GM23338 (cell line): Measurements from ENCODE around the gene NT5C1A. TPM values are rescaled to one million over a fixed set of nuclear protein-coding genes. Genes with fewer than 3 reads are reported as not detected.
A peak's percentile ranks its signal among the peaks of the same experiment; 100 is the strongest.

Experiments
- ATAC-seq: fragments of 200-7000 bp; cut with Tn5 transposase; 3 replicates; pipeline ENCODE4 v1.9.1; 2020
- DNase-seq: peaks from one replicate; pipeline ENCODE4 v3.0.0-alpha.2; 2015; ENCODE audit warnings: low spot score
- H2AFZ ChIP-seq: fragments of 200-600 bp; sonication (generic); 2 replicates; pipeline ENCODE4 v1.8.0; 2016; ENCODE audit warnings: antibody characterized with exemption, mild to moderate bottlenecking, moderate library complexity
- H3F3A ChIP-seq: fragments of 200-600 bp; sonication (generic); replicated peaks from 2 replicates; pipeline ENCODE4 v1.8.0; 2017; ENCODE audit warnings: antibody characterized with exemption, mixed run types, low read depth
- H3K27ac ChIP-seq: fragments of 200-600 bp; sonication (generic); 2 replicates; pipeline ENCODE4 v1.6.1; 2016; ENCODE audit warnings: low read depth
- H3K27me3 ChIP-seq: fragments of 200-600 bp; sonication (generic); 2 replicates; pipeline ENCODE4 v1.8.0; 2016; ENCODE audit warnings: mild to moderate bottlenecking, mixed run types, moderate library complexity; ENCODE audit not compliant: insufficient read depth
- H3K36me3 ChIP-seq: fragments of 200-600 bp; sonication (generic); 2 replicates; pipeline ENCODE4 v1.8.0; 2016; ENCODE audit warnings: mild to moderate bottlenecking; ENCODE audit not compliant: insufficient read depth
- H3K4me1 ChIP-seq: fragments of 200-600 bp; sonication (generic); 2 replicates; pipeline ENCODE4 v1.8.0; 2016; ENCODE audit warnings: mild to moderate bottlenecking, moderate library complexity; ENCODE audit not compliant: insufficient read depth
- H3K4me2 ChIP-seq: fragments of 200-600 bp; sonication (generic); 2 replicates; pipeline ENCODE4 v1.7.1; 2017; ENCODE audit warnings: mixed run types
- H3K4me3 ChIP-seq: fragments of 200-600 bp; sonication (generic); 2 replicates; pipeline ENCODE4 v1.6.1; 2016; ENCODE audit warnings: mixed run types
- H3K79me2 ChIP-seq: fragments of 200-600 bp; sonication (generic); replicated peaks from 2 replicates; pipeline ENCODE4 v1.8.0; 2017; ENCODE audit warnings: mild to moderate bottlenecking; ENCODE audit not compliant: insufficient read depth
- H3K9me2 ChIP-seq: fragments of 200-600 bp; sonication (generic); 2 replicates; pipeline ENCODE4 v1.8.0; 2017; ENCODE audit not compliant: insufficient read depth
- H4K20me1 ChIP-seq: fragments of 200-600 bp; sonication (generic); replicated peaks from 2 replicates; pipeline ENCODE4 v1.8.0; 2017; ENCODE audit warnings: mild to moderate bottlenecking; ENCODE audit not compliant: insufficient read depth
- H3K27ac Mint-ChIP-seq: 2 replicates; pipeline ENCODE4 v1.8.0; 2020; ENCODE audit warnings: inconsistent platforms, mild to moderate bottlenecking, moderate library complexity, mixed read lengths
- H3K27me3 Mint-ChIP-seq: 3 replicates; pipeline ENCODE4 v1.8.0; 2022; ENCODE audit warnings: low read depth, mild to moderate bottlenecking, moderate library complexity, mixed read lengths, inconsistent platforms; ENCODE audit not compliant: insufficient read depth, poor library complexity
- H3K36me3 Mint-ChIP-seq: 3 replicates; pipeline ENCODE4 v1.8.0; 2021; ENCODE audit warnings: low read depth, mild to moderate bottlenecking, inconsistent platforms, moderate library complexity, mixed read lengths
- H3K4me1 Mint-ChIP-seq: 3 replicates; pipeline ENCODE4 v1.8.0; 2020; ENCODE audit warnings: mild to moderate bottlenecking, inconsistent platforms, mixed read lengths
- H3K4me3 Mint-ChIP-seq: 3 replicates; pipeline ENCODE4 v1.8.0; 2021; ENCODE audit warnings: moderate library complexity, mild to moderate bottlenecking, inconsistent platforms, mixed read lengths
- H3K9me3 Mint-ChIP-seq: 3 replicates; pipeline ENCODE4 v1.8.0; 2020; ENCODE audit warnings: moderate library complexity, mild to moderate bottlenecking, inconsistent platforms, mixed read lengths
- CREB1 ChIP-seq: fragments of 250-450 bp; sonication (Bioruptor Pico); IDR thresholded peaks from 2 replicates; pipeline ENCODE4 v1.5.0; 2020; ENCODE audit warnings: low read depth, mild to moderate bottlenecking, moderate library complexity
- ETS1 ChIP-seq: IDR thresholded peaks from 2 replicates; pipeline ENCODE4 v1.6.1; 2016; ENCODE audit warnings: antibody characterized with exemption
- EZH2 ChIP-seq: fragments of 200-600 bp; sonication (generic); IDR thresholded peaks from one replicate; pipeline ENCODE4 v1.8.0; 2017; ENCODE audit warnings: antibody characterized with exemption, mild to moderate bottlenecking, low read depth; ENCODE audit not compliant: unreplicated experiment
- EZH2phosphoT487 ChIP-seq: fragments of 200-600 bp; sonication (generic); IDR thresholded peaks from one replicate; pipeline ENCODE4 v1.8.1; 2018; ENCODE audit warnings: antibody characterized with exemption; ENCODE audit not compliant: unreplicated experiment
- JUNB ChIP-seq: IDR thresholded peaks from one replicate; pipeline ENCODE4 v1.6.1; 2016; ENCODE audit warnings: antibody characterized with exemption; ENCODE audit not compliant: unreplicated experiment
- NANOG ChIP-seq: IDR thresholded peaks from 2 replicates; pipeline ENCODE4 v1.6.1; 2016; ENCODE audit warnings: antibody characterized with exemption, borderline replicate concordance
- POLR2AphosphoS5 ChIP-seq: IDR thresholded peaks from 2 replicates; pipeline ENCODE4 v1.6.1; 2016; ENCODE audit warnings: antibody characterized with exemption, low read depth
- STAT1 ChIP-seq: IDR thresholded peaks from one replicate; pipeline ENCODE4 v1.6.1; 2016; ENCODE audit warnings: antibody characterized with exemption; ENCODE audit not compliant: unreplicated experiment
- ZNF114 ChIP-seq: fragments of 250-450 bp; sonication (Bioruptor Pico); IDR thresholded peaks from 2 replicates; pipeline ENCODE4 v1.5.0; 2020; ENCODE audit warnings: mild to moderate bottlenecking, moderate library complexity
- ZNF331 ChIP-seq: fragments of 250-450 bp; sonication (Bioruptor Pico); IDR thresholded peaks from 2 replicates; pipeline ENCODE4 v1.5.0; 2020; ENCODE audit warnings: low read depth, mild to moderate bottlenecking, moderate library complexity
- polyA plus RNA-seq: library from polyadenylated mRNA; unstranded; fragments of >200 nt; fragmentation: Nextera tagmentation; extraction: Ambion mirVana; gene quantifications from 2 replicates; pipeline ENCODE4 v1.2.1, GENCODE V29; 2016
- total RNA-seq: library from RNA; depleted of rRNA; stranded (reverse); fragments of >200 nt; shearing (Covaris generic); gene quantifications from 2 replicates; pipeline ENCODE4 v1.2.3, GENCODE V29; 2014
- TF ChIP-seq, protein P1 (sequence below), 2 experiments: fragments of 200-600 bp in 1 of 2; sonication (generic) in 1 of 2; conservative IDR thresholded peaks; 2 replicates each; pipeline versions ENCODE4 v1.5.1 to v1.6.1; 2016 to 2017; ENCODE audit warnings: antibody characterized with exemption in 2 of 2, low read depth in 2 of 2, mild to moderate bottlenecking in 2 of 2, moderate library complexity in 1 of 2
- TF ChIP-seq, protein P2 (sequence below): IDR thresholded peaks from one replicate; pipeline ENCODE4 v1.6.1; 2018; ENCODE audit warnings: antibody characterized with exemption; ENCODE audit not compliant: unreplicated experiment
- TF ChIP-seq, protein P3 (sequence below): fragments of 250-450 bp; sonication (Bioruptor Pico); IDR thresholded peaks from 2 replicates; pipeline ENCODE4 v1.5.0; 2020; ENCODE audit warnings: mild to moderate bottlenecking, moderate library complexity

Gene NT5C1A
- total and polyA plus RNA-seq, 2 experiments from 2014 or later = not detected

DNA sequence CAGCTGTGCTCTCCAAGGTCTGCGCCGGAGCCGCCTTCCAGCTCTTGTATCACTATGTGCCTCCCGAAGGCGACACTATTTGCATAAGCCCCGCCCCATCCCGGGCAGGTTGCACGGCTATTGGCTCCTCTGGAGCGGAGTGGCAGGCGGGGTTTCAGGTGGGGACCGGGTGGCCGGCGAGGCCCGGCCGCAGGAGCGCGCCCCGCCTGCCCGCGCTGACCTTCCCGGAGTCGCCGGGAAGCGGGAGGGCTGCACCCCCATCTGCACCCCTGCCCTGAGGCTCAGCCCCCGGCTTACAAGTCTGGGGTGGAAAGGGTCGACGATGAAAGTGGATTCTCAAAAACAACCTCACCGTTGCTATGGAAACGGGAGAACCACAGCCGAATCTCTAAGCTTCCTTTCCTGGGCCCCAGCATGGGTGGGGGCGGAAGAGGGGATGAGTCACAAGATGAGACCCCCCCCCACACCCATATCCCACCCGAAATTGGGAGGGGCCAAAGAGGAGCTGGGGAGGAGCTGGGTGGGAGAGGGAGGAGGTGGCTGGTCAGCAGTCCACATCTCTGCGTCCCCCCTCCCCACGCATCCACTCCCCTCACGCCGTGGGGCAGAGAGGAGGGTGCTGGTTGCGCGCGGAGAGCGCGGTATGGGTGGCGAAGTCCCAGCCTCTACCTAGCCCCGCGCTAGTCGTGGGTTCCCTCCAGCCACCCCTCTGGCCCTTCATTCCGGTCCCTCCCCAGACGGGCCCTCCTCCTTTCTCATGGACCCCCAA lies 19.7 kb upstream of the NT5C1A start, which contains the start of gene HPCAL4:
Gene HPCAL4, minus strand, starts transcription at position 51 of the 769 bp plus-strand sequence. CDS start 6,830 bp downstream, outside the sequence.
- ATAC-seq (peak; percentile 93), DNase-seq (peak; percentile 99)
- peaks cover 99% of the 10 kb centered on the region for H3K27me3 ChIP-seq
- Mint-ChIP-seq H3K9me3 (no peaks in the 10 kb centered on the region), H3K27ac (no peak within 1 kb of the TSS), H3K27me3 (peaks cover 96% of the 10 kb centered on the region), H3K36me3 (no peaks in the 10 kb centered on the region), H3K4me1 (peaks cover 16% of the 10 kb centered on the region), H3K4me3 (peak within 1 kb of the TSS; percentile 59)
- TF ChIP-seq CREB1 (CRISPR knock-in tag) (no peak), EZH2 (no peak), NANOG (no peak), STAT1 (no peak), ZNF331 (CRISPR knock-in tag) (no peak), POLR2AphosphoS5 (no peak), JUNB (no peak), EZH2phosphoT487 (no peak), ETS1 (no peak), ZNF114 (CRISPR knock-in tag) (no peak)
- TF ChIP-seq, protein P1, sequence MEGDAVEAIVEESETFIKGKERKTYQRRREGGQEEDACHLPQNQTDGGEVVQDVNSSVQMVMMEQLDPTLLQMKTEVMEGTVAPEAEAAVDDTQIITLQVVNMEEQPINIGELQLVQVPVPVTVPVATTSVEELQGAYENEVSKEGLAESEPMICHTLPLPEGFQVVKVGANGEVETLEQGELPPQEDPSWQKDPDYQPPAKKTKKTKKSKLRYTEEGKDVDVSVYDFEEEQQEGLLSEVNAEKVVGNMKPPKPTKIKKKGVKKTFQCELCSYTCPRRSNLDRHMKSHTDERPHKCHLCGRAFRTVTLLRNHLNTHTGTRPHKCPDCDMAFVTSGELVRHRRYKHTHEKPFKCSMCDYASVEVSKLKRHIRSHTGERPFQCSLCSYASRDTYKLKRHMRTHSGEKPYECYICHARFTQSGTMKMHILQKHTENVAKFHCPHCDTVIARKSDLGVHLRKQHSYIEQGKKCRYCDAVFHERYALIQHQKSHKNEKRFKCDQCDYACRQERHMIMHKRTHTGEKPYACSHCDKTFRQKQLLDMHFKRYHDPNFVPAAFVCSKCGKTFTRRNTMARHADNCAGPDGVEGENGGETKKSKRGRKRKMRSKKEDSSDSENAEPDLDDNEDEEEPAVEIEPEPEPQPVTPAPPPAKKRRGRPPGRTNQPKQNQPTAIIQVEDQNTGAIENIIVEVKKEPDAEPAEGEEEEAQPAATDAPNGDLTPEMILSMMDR (conservative IDR thresholded peaks at IDR 0.05; ENCODE audit: low read depth in 2 of 2) = no peak
- TF ChIP-seq, protein P2, sequence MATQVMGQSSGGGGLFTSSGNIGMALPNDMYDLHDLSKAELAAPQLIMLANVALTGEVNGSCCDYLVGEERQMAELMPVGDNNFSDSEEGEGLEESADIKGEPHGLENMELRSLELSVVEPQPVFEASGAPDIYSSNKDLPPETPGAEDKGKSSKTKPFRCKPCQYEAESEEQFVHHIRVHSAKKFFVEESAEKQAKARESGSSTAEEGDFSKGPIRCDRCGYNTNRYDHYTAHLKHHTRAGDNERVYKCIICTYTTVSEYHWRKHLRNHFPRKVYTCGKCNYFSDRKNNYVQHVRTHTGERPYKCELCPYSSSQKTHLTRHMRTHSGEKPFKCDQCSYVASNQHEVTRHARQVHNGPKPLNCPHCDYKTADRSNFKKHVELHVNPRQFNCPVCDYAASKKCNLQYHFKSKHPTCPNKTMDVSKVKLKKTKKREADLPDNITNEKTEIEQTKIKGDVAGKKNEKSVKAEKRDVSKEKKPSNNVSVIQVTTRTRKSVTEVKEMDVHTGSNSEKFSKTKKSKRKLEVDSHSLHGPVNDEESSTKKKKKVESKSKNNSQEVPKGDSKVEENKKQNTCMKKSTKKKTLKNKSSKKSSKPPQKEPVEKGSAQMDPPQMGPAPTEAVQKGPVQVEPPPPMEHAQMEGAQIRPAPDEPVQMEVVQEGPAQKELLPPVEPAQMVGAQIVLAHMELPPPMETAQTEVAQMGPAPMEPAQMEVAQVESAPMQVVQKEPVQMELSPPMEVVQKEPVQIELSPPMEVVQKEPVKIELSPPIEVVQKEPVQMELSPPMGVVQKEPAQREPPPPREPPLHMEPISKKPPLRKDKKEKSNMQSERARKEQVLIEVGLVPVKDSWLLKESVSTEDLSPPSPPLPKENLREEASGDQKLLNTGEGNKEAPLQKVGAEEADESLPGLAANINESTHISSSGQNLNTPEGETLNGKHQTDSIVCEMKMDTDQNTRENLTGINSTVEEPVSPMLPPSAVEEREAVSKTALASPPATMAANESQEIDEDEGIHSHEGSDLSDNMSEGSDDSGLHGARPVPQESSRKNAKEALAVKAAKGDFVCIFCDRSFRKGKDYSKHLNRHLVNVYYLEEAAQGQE = no peak
- TF ChIP-seq, protein P3, sequence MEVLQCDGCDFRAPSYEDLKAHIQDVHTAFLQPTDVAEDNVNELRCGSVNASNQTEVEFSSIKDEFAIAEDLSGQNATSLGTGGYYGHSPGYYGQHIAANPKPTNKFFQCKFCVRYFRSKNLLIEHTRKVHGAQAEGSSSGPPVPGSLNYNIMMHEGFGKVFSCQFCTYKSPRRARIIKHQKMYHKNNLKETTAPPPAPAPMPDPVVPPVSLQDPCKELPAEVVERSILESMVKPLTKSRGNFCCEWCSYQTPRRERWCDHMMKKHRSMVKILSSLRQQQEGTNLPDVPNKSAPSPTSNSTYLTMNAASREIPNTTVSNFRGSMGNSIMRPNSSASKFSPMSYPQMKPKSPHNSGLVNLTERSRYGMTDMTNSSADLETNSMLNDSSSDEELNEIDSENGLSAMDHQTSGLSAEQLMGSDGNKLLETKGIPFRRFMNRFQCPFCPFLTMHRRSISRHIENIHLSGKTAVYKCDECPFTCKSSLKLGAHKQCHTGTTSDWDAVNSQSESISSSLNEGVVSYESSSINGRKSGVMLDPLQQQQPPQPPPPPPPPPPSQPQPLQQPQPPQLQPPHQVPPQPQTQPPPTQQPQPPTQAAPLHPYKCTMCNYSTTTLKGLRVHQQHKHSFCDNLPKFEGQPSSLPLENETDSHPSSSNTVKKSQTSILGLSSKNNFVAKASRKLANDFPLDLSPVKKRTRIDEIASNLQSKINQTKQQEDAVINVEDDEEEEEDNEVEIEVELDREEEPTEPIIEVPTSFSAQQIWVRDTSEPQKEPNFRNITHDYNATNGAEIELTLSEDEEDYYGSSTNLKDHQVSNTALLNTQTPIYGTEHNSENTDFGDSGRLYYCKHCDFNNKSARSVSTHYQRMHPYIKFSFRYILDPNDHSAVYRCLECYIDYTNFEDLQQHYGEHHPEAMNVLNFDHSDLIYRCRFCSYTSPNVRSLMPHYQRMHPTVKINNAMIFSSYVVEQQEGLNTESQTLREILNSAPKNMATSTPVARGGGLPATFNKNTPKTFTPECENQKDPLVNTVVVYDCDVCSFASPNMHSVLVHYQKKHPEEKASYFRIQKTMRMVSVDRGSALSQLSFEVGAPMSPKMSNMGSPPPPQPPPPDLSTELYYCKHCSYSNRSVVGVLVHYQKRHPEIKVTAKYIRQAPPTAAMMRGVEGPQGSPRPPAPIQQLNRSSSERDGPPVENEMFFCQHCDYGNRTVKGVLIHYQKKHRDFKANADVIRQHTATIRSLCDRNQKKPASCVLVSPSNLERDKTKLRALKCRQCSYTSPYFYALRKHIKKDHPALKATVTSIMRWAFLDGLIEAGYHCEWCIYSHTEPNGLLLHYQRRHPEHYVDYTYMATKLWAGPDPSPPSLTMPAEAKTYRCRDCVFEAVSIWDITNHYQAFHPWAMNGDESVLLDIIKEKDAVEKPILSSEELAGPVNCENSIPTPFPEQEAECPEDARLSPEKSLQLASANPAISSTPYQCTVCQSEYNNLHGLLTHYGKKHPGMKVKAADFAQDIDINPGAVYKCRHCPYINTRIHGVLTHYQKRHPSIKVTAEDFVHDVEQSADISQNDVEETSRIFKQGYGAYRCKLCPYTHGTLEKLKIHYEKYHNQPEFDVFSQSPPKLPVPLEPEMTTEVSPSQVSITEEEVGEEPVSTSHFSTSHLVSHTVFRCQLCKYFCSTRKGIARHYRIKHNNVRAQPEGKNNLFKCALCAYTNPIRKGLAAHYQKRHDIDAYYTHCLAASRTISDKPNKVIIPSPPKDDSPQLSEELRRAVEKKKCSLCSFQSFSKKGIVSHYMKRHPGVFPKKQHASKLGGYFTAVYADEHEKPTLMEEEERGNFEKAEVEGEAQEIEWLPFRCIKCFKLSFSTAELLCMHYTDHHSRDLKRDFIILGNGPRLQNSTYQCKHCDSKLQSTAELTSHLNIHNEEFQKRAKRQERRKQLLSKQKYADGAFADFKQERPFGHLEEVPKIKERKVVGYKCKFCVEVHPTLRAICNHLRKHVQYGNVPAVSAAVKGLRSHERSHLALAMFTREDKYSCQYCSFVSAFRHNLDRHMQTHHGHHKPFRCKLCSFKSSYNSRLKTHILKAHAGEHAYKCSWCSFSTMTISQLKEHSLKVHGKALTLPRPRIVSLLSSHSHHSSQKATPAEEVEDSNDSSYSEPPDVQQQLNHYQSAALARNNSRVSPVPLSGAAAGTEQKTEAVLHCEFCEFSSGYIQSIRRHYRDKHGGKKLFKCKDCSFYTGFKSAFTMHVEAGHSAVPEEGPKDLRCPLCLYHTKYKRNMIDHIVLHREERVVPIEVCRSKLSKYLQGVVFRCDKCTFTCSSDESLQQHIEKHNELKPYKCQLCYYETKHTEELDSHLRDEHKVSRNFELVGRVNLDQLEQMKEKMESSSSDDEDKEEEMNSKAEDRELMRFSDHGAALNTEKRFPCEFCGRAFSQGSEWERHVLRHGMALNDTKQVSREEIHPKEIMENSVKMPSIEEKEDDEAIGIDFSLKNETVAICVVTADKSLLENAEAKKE = no peak
- H4K20me1 ChIP-seq = 0 out of 2 replicates have a peak, but pooled peaks cover 13% of the 10 kb centered on the region
- peak within 1 kb of the TSS; percentile 87 for H3K4me2 ChIP-seq
- H3K4me3 ChIP-seq = peak within 1 kb of the TSS; percentile 59
- H3K27ac ChIP-seq = no peak within 1 kb of the TSS
- peak within 1 kb of the TSS; percentile 69 for H2AFZ ChIP-seq
- H3K9me2 ChIP-seq = no peaks in the 10 kb centered on the region
- H3K79me2 ChIP-seq = no peaks in the 10 kb centered on the region
- no peaks in the 10 kb centered on the region for H3K36me3 ChIP-seq
- no peaks in the 10 kb centered on the region; the same call in 1 of the 2 replicates for H3K4me1 ChIP-seq
- H3F3A ChIP-seq = no peaks in the 10 kb centered on the region
